GM18517 (cell line): Measurements from ENCODE around the gene FARSA.
"Not testable (repeated sequence)": the region's sequence is repeated elsewhere in the genome, so short reads cannot be mapped to it uniquely, and the experiment has no call there.

Experiments
- ATAC-seq: cut with Tn5 transposase; IDR thresholded peaks from one replicate; pipeline ENCODE4 v1.9.1; 2021; ENCODE audit warnings: mild to moderate bottlenecking, moderate library complexity; ENCODE audit not compliant: unreplicated experiment

The FARSA gene

DNA sequence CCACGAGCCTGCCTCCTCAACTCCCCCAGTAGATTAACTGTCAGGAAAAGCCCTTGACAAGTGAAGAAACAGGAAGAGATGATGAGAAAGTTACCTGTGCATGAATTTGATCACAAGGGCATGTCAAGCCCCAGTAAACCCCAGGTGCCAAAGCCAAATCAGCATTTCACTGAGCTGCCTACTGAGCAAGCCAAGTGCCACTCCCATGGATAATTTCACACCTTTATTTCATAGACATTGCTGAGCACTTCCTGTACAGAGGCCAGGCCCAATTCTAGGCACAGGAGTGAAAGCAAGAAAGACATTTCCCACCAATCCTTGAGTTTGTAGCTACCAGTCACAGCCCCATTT, 21.1 kb upstream of the FARSA start:
- ATAC-seq = no peak

DNA sequence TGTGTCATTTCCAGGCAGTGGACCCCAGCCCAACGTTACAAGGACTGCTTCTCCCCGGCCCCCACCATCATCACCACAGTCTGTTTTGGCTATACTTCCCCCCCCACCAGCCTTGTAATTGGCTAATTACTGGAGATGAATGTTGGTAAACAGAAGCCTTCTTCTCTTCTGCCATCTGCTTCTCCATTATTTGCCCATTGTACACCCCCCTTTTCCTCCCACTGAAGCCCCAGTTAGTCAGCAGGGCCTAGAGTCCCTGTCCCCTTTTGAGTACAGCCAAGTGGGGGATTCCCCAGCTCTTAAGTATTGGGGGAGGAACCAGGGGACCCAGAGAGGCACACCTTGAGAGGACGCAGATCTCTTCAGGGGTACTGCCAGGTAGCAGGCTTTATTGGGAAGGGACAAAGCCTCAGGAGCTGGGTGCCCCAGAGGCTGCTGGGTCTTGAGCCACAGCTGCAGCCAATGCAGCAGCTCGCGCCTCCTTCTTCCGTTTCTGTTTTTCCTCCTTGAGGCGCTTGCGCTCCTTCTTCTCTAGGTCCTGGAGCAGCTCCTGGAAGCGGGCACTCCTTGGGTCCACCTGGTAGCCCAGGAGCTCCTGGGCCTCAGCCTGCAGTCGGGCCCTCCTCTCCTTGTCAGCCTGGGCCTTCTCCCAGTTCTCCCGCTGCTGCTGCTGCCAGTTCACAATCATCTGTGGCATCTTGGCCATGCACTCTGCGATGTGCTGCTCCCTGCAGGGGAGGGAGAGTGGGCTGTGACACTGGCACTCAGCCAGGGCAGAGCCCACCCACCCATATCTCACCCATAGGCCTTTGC, 20.5 kb upstream of the FARSA start:
- ATAC-seq = no peak

DNA sequence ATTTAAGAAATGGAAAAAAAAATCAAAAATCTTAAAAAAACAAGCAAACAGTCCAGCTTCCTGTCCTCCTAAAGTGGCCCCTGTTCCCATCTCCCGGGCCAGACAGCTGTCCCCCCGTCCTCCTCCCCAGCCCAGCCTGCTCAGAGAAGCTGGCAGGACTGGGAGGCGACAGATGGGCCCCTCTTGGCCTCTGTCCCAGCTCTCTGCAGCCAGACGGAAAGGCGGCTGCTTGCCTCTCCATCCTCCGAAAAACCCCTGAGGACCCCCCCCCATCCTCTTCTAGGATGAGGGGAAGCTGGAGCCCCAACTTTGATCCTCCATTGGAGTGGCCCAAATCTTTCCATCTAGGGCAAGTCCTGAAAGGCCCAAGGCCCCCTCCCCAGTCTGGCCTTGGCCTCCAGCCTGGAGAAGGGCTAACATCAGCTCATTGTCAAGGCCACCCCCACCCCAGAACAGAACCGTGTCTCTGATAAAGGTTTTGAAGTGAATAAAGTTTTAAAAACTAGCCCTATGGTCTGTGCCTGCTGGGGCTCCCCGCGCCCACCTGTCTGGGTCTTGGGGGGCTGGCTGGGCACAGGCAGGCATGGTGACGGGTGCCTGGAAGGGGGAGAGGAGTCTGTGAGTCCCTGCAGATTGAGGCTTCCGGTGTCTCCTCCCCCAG, 19.8 kb upstream of the FARSA start:
- ATAC-seq = no peak

DNA sequence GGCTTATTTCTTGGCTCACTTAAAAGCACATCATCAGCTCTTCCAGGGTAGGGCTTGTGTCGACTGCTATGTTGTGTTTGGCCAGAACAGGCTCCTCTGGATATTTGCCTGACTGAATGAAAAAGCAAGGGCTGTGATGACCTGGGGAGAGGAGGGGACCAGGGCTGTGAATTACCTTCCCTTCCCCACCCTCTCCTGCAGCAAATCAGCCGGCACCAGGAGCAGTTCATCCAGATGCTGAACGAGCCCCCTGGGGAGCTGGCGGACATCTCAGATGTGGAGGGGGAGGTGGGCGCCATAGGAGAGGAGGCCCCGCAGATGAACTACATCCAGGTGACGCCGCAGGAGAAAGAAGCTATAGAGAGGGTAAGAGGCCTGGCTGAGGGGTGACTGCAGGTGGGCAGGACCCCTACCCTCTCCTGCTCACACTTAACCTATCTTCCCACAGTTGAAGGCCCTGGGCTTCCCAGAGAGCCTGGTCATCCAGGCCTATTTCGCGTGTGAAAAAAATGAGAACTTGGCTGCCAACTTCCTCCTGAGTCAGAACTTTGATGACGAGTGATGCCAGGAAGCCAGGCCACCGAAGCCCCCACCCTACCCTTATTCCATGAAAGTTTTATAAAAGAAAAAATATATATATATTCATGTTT, 19.1 kb upstream of the FARSA start:
- no peak for ATAC-seq

DNA sequence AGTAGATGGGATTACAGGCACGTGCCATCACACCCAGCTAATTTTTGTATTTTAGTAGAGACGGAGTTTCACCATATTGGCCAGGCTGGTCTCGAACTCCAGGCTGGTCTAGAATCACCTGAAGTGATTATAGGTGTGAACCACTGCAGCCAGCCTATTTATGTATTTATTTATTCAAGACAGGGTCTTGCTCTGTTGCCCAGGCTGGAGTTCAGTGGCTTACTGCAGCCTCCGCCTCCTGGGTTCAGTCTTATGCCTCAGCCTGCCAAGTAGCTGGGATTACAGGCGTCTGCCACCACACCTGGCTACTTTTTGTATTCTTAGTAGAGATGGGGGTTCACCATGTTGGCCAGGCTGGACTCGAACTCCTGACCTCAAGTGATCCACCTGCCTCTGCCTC, 18.5 kb upstream of the FARSA start:
- ATAC-seq = not testable (repeated sequence)

DNA sequence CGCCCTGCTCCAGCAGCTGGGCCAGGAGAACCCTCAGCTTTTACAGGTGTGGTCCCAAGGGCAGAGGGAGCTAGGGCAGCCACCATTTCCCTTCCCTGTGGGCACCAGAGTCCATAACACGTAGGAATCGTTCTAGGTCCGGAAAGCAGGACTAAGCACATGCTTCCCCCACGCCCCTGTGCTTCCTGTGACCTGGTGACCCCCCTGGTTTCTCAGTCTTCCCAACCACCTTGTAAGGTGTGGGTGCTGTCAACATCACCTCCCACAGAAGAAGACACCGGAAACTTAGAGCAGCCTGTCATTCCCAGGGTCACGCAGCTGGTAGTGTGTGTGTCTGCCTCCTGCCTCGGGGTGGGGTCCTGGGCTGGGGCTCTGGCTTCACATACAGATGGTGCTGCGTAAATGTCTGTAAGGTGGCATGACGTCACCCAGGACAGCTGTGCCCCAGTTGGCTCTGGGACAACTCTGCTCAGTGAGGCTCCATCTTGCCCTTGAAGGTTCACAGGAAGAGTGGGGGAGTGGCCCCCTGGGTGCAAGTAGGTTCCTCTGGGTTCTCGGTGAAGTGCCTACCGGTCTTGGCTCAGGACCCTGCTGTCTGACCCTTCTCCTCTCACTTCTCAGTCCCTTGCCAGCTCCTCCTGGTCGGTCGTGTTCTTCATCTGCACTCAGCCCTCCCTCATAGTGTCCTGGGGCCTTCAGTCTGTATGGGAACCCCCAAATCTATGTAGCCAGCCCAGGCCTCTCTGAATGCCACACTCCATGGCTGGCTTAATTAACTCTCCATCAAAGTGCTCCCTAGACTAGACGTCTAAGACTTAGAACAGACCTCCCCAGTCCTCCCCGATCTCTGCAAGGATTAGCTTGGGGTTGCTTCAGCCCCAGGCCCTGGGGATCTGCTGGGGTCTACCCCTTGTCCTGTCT, 16.1 kb upstream of the FARSA start:
- ATAC-seq = no peak

DNA sequence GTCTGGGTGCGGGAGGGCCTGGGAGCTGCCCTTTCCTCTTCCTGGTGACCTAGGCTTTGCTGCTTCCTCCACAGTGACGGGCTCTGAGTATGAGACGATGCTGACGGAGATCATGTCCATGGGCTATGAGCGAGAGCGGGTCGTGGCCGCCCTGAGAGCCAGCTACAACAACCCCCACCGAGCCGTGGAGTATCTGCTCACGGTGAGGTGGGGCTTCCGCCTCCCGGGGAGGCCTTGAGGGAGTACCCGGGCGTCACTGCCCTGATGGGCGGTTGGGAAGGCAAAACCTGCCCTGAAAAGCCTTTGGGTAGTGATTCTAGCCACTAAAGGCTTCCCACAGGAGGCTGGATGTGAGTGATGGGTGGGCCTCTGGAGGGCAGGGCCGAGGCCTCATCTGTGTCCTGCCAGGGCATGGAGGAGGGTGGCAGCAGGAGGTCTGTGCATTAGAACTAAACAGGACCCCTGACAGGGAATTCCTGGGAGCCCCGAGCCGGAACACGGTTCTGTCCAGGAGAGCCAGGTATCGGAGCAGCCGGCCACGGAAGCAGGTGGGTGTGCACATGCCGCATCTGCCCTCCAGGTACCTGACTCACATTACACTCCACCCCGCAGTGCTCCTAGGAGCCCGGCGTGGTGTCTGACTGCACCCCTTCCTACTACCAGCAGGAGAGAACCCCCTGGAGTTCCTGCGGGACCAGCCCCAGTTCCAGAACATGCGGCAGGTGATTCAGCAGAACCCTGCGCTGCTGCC, 15.3 kb upstream of the FARSA start:
- ATAC-seq = no peak

DNA sequence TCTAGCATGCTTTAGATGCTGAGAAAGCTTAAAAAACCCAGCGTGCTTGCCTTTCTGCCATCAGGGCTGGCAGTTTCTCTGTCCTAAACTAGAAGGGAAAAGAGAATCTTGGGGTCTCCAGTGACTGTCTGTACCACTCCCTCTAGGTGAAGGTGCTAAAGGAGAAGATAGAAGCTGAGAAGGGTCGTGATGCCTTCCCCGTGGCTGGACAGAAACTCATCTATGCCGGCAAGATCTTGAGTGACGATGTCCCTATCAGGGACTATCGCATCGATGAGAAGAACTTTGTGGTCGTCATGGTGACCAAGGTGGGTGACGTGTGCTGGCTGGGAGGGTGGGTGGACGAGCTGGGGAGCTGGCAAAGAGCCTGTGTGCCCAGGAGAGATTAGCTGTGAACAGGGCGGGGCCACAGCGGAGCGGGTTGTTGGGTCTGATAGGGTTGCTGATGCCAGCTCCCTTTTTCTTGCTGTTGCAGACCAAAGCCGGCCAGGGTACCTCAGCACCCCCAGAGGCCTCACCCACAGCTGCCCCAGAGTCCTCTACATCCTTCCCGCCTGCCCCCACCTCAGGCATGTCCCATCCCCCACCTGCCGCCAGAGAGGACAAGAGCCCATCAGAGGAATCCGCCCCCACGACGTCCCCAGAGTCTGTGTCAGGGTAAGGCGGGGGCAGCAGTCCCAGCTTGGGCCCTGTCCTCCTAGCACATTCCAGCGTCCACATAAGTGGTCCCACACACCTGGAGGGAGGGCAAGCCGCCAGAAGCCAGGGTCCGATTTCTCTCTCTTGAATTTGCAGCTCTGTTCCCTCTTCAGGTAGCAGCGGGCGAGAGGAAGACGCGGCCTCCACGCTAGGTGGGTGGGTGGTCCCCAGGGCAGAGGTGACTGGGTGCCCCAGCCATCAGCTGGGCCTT, 14.4 kb upstream of the FARSA start:
- ATAC-seq = no peak

DNA sequence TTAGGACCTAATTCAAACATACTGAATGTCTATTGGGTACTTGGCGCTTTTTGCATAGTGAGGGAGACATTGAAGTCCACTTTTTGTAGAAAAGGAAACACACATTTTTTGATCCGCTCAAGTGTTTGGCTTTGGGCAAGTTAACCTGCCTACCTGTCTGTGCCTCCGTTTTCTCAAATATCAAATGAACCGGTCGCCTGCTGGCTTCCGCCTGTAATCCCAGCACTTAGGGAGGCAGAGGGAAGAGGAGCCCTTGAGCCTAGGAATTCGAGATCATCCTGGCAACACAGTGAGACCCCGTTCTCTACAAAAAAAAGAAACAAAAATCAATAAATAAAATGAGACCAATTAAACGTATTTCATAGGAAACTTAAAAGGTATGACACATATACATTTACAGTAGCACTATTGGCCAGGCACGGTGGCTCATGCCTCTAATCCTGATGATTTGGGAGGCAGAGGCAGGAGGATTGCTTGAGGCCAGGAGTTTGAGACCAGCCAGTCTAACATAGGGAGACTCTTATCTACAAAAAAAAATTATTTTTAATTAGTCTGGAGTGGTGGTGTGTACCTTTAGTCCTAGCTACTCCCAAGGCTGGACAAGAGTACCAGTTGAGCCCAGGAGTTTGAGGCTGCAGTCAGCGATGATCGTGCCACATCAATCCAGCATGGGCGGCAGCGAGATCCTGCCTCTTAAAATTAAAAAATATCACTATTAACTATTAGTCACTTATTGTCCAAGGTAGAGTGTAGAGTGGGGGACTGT, 13.4 kb upstream of the FARSA start:
- no peak for ATAC-seq

DNA sequence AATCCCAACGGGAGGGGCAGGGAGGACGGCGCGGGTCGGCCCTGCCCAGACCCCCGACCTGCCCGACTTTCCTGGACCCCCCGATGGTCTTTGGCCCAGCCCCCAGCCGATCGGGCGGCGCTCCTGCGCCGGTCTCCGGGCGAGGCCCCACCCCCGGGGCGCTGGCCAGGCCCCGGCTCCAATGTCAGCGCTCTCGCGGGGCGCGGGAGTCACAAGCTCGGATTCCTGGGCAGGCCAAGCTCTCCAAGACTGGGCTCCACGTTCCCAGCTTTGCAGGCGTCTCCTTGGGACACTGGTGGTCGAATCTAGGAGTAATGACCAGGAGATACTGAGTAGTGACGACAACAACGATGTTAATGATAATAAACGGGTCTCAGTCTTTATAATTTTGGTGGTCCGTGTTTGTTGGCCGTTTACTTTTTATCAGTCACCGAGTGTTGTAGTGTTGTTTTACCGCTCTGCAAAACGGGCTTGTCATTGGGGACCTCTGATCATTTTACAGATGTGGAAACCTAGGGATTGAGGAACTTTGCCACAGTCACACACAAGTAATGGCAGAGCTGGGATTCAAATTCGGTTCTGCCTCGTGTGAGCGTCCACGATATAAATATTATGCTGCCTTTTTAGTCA, 12.7 kb upstream of the FARSA start:
- peak; percentile 11 for ATAC-seq

DNA sequence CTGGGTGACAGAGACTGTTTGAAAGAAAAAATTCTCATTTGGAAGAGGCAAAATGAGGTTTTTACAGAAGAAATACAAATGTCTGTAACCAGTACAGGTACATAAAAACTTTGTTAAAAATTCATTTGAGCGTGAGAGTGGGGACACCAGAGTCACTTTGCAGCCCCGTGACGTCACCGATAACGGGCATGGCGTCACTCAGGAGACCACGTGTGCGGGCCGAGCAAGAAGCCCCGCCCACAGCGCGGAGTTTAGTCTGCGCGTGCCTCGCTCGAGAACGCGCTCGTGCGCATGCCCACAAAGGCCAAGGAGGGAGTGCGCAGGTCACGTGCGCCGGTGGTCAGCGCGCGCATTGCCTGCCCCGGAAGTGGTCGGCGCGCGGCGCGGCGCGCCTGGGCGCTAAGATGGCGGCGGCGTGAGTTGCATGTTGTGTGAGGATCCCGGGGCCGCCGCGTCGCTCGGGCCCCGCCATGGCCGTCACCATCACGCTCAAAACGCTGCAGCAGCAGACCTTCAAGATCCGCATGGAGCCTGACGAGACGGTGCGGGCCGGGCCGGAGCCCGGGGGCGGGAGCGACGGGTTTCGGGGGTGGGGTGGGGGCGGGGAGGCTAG, 12.1 kb upstream of the FARSA start, which contains the start of gene RAD23A:
RAD23A (plus strand) TSS at position 384 of the 613 bp plus-strand sequence; CDS start at position 471, 87 bp downstream.
- ATAC-seq = peak; percentile 77

DNA sequence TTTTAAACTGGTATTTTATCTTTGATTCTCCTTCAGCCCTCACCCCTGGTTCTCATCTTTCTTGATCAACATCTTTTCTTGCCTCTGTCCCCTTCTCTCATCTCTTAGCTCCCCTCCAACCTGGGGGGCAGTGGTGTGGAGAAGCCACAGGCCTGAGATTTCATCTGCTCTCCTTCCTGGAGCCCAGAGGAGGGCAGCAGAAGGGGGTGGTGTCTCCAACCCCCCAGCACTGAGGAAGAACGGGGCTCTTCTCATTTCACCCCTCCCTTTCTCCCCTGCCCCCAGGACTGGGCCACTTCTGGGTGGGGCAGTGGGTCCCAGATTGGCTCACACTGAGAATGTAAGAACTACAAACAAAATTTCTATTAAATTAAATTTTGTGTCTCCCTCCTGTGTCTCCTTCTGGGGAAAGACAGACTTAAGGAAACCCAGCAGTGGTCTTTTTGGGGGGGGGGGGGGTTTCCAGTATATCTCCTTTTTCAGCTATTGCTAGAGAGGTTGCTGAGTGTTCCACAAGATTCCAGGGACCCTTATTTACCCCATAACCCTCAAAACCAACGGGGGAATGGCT, 10.7 kb upstream of the FARSA start:
- ATAC-seq = no peak

DNA sequence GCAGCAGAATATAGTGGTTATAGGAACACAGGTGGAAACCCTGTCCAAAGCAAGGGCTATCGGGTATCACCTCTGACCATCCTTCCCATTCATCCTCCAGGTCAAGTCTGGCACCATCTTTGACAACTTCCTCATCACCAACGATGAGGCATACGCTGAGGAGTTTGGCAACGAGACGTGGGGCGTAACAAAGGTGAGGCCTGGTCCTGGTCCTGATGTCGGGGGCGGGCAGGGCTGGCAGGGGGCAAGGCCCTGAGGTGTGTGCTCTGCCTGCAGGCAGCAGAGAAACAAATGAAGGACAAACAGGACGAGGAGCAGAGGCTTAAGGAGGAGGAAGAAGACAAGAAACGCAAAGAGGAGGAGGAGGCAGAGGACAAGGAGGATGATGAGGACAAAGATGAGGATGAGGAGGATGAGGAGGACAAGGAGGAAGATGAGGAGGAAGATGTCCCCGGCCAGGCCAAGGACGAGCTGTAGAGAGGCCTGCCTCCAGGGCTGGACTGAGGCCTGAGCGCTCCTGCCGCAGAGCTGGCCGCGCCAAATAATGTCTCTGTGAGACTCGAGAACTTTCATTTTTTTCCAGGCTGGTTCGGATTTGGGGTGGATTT, 10.0 kb upstream of the FARSA start:
- no peak for ATAC-seq

DNA sequence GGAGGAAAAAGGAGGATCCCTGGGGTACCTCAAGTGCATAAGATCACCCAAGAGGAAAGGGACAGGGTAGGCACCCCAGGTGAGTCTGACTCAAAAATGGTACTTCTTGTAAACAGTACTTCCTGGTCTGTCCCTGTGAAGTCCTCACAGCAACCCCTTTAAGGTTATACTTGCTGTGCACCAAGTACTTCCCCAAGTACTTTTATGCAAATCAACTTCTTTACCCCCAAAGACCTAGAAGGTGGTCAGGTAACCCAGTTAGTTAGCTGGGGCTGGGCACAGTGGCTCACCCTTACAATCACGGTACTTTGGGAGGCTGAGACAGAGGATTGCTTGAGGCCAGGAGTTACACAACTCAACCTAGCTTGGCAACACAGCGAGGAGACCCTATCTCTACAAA, 7.4 kb upstream of the FARSA start:
- ATAC-seq = no peak

DNA sequence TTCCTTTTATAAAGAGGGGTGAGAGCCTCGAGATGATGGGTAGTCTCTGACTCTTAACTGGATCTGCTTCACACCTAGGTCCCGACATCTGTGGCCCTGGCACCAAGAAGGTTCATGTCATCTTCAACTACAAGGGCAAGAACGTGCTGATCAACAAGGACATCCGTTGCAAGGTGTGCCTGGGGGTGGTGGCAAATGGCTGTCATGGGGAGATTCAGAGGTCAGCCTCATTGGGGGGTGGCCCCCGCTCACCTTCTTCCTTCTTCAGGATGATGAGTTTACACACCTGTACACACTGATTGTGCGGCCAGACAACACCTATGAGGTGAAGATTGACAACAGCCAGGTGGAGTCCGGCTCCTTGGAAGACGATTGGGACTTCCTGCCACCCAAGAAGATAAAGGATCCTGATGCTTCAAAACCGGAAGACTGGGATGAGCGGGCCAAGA, 6.5 kb upstream of the FARSA start:
- no peak for ATAC-seq

DNA sequence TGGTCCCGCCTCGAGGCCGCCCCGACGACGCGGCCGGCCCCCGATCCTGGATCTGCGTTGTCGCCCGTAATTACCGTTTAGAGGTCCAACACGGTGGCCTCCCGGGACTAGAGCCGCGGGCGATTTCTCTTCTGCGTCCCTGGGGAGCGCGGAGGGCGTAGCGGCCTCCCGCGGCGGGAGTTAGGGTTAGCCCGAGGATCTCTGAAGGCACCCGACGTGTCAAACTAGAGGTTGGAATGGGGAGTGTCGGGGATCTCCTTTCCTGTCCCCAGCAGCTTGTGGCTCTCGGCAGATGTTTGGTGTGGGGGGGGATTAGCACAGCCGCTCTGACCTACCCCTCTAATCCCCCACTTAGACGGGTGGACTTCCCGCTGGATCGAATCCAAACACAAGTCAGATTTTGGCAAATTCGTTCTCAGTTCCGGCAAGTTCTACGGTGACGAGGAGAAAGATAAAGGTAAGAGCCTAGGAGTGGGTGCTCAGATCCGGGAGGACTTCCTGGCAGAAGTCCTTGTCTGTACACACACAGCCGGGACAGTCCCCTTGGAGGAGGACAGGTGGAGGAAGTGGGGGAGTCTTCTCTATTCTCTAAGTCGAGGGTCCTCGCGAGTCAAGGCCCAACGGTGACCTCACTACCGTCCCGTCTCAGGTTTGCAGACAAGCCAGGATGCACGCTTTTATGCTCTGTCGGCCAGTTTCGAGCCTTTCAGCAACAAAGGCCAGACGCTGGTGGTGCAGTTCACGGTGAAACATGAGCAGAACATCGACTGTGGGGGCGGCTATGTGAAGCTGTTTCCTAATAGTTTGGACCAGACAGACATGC, 5.5 kb upstream of the FARSA start:
- peak; percentile 5 for ATAC-seq
